A172 (cell line): ENCODE results near the gene PATJ. TPM values are rescaled to one million over a fixed set of nuclear protein-coding genes. Genes with fewer than 3 reads are reported as not detected.
"Not testable (repeated sequence)": the region's sequence is repeated elsewhere in the genome, so short reads cannot be mapped to it uniquely, and the experiment has no call there.

ENCODE experiments used
- DNase-seq: peaks from one replicate; pipeline ENCODE4 v3.0.0-alpha.2; 2015; ENCODE audit warnings: low spot score
- total RNA-seq: library from RNA; depleted of rRNA; stranded (reverse); fragments of >200 nt; shearing (Covaris generic); gene quantifications from 2 replicates; pipeline ENCODE4 v1.2.3, GENCODE V29; 2014

Gene PATJ
- total RNA-seq, 1 experiment from 2014 or later: 11.8 TPM

DNA sequence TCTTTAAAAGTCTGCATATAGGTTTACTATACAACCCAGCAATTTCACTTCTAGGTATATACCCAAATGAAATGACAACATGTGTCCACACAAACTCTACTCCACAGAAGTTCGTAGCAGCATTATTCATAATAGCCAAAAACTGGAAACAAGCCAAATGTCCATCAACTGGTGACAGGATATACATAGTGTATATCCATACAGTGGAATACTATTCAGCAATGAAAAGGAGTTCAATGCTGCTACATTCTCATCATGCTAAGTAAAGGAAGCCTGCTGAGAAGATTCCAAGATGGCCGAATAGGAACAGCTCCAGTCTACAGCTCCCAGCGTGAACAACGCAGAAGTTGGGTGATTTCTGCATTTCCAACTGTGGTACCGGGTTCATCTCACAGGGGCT is 200.6 kb downstream of the PATJ start:
- no peak for DNase-seq

DNA sequence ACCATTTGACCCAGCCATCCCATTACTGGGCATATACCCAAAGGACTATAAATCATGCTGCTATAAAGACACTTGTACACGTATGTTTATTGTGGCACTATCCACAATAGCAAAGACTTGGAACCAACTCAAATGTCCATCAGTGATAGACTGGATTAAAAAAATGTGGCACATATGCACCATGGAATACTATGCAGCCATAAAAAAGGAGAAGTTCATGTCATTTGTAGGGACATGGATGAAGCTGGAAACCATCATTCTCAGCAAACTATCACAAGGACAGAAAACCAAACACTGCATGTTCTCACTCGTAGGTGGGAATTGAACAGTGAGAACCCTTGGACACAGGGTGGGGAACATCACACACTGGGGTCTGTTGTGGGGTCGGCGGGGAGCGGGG is 206.4 kb downstream of the PATJ start:
- not testable (repeated sequence) for DNase-seq

DNA sequence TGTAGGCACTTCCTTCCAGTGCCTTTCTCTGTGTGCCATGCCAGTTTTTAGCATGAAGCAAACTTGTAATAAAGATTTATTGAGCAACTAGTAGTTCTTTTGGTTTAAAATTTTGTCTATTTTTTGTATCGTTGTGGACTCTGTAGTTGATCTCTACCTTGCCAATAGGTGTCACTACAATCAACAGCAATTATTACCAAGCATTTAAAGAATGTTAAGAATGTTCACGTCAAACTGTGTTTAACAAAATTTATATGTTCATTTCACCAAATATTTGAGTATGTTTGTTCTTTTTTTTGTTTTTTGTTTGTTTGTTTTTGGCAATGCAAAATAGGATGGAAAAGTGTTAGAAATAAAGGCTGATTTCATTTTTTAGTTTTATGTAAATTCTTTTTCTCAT is 208.1 kb downstream of the PATJ start:
- DNase-seq: peak; percentile 30

DNA sequence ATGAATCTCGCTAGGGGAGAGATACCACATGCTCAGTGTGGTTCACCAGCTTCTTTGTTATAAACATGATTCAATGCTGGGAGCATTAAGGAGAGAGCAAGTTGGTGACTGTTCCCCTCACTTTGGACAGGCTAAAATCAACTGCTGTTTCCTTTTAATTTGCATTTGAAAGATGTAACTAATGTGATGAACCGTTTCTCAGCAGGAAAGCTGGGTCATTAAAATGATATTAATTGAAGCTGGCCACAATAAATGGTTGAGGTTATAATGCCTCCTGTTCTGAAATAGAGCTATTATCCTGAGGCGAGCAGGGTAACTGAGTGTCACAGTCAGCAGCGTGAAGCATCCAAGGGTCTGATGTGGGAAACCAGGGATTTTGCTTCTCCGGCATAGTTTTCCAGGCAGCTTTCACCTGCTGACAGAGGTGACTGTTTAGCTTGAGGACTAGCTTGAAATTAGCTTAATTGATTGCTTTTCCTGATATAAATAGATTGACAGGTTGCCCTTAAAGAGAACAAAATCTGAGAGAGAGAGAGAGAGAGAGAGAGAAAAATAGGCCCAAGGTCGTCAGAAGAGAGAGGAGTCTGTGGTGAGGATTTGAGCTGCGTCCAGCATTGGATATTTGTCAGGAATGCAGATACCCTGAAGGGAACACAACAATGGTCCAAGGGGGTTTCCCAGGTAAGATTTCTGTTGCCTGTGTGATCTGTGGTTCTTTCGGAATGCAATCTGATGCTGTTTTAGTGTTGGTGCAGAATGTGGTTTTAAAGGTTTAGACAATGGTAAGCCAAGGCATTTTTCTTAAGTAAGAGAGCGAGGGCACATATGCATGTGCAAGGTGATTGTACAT is 209.7 kb downstream of the PATJ start:
- DNase-seq: peak; percentile 76

DNA sequence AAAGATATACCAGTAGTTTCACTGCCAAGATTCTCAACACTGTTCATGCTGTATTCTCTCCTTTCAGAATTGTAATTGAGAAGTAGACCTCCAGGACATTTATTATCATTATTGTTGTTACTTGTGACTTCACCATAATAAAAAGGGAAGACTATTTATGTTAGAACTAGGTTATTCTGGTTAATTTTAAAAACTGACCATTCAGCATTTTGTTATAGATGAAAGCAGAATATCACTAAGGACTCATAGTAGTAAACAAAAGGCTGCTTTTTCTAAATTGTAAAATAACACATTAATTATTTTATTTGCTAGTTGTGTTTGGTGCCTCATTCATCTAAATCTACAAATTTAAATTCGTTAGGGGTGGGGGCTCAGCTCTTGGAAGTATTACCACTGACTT is 210.4 kb downstream of the PATJ start:
- no peak for DNase-seq

DNA sequence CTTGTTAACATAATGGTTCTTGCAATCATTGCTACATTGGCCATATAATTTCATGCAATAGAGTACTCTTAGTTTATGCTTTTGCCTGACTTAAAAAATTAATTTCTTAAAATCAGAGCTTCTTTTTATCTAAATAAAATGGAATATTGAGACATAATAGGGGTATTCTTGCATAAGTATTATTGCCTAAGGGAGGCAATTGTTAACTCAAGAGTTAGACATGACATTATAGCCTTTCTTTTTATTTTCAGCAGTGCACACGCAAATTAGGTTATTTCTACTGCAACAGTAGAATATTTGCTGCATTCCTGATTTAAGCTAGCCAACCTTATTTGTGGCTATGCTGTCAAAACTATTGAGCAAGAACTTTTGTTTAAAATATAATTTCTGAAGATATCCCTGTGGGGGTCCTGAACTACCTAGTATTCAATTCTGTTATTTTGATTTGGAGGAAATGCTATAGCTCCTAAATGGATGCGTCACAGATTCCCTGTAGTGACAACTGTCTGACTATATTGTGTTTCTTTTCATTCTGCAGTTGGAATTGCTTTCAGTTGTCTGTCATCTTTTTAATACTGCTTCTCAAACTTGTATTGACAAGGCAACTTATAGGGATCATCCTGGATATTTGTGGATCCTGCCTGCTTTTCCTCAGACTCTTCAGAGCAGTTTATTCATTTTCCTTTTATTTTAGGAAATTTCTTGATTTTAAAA is 211.0 kb downstream of the PATJ start:
- DNase-seq: no peak

DNA sequence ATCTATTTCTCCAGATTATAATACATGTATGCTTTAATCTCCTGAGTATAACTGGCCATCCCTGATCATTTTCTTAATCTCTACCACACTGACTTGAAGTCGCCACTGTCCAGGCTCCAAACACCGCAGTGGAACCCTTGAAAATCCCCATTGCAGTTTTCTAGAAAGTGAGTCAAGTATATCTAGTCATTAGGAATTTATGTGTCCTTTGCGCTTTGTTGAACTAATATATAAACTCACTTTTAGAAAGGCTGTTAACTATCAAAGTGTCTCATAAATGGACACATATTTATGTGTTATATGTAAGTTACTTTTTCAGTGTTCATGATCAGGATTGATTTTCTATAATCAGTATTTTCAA is 211.5 kb downstream of the PATJ start:
- no peak for DNase-seq

DNA sequence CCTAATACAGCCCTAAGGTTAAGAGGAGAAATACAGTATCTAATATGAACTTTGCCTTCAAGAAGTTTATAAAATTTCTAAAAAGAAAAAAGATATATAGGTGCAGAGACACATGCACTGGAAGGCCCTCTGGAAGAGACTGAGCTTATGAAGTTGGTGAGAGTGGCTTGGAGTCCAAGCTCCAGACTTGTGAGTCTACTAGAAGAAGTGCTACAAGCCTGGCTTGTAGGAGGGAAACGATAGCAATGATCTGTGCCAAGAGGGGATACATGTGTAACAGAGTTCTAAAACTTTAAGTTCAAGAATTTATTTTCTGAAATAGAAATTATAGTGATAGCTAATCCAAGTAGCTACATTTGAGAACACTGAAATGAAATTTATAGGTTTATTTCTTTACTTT is 213.0 kb downstream of the PATJ start:
- DNase-seq: no peak

DNA sequence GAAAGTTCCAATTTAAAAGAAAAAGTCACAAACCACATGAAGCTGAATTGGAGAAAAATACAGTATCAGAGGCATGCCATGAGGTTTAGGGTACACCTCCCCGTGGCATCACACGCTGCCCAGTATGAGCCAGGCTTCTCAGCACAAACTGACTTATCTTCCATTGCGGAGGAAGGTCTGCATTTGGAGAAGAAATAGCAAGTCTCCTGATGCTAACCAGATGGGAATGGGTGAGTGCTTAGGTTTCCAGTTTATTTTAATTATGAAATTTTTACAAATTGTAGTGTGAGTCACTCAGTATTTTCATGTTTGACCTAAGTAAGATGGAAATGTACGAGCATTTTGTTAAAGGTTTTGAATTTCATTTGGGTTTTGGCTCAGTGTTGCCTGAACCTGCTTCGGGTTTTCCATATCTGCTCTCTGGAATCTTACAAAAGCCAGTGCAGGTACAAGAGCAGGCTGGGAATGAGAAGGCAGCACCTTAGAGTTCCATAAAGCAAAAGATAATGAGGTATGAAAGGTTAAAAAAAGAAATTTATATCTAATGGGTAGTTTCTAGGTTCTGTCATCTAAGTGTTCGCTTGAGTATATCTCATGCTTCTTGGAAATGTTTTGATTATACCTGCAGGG is 213.9 kb downstream of the PATJ start:
- DNase-seq: no peak

DNA sequence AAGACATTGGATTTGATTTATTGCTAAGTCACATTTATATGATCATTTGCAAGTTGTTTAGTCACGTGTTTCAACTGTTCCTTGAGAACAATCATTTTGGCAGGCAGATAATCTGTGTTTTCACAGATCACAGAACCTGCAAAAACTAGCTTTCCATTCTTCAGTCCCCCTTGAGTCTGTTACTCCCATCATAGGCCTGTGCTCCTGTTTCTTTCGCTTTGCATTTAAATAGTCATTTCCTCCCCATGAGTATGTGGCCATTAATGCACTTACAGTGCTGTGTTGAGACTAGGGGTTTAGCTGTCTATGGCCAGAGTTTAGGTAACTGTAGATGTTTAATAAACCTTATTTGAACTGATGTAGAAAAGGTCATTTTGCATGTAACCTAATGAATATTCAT is 214.5 kb downstream of the PATJ start:
- no peak for DNase-seq

DNA sequence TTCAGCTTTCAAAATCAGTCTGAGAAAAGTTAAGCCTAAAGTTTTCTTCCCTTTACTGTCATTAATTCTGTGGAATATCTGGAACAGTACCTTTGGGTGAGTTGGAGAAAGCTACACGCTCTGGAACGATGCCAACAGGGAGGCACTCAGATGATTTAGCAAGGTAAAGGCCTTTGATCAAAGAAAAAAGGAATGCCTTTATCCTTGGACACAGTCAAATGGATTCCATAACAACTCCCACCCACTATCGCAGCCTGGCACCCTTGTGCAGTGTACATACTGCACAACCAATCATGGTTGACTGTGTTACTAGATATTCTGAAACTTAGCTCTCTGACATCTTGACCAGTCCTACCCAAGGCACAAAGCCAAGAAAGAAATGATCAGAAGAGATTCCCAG is 218.7 kb downstream of the PATJ start:
- no peak for DNase-seq

DNA sequence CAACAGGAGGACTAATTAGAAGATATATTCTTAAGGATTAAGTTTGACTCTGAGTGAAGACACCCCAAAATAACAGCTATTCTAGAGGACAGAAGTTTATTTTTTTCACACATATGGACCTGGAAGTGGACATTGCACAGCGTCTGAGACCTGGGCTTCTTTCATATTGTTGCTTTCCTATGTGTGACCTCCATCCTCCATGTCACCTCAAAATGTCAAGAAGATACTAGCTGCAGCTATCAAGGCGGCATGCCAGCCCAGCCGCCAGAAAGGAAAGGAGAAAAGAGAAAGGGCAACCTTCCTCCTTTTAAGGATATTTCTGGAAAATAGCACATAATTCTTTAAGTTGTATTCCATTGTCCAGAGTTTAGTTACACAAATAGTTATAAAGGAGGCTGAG is 220.4 kb downstream of the PATJ start:
- DNase-seq: no peak

DNA sequence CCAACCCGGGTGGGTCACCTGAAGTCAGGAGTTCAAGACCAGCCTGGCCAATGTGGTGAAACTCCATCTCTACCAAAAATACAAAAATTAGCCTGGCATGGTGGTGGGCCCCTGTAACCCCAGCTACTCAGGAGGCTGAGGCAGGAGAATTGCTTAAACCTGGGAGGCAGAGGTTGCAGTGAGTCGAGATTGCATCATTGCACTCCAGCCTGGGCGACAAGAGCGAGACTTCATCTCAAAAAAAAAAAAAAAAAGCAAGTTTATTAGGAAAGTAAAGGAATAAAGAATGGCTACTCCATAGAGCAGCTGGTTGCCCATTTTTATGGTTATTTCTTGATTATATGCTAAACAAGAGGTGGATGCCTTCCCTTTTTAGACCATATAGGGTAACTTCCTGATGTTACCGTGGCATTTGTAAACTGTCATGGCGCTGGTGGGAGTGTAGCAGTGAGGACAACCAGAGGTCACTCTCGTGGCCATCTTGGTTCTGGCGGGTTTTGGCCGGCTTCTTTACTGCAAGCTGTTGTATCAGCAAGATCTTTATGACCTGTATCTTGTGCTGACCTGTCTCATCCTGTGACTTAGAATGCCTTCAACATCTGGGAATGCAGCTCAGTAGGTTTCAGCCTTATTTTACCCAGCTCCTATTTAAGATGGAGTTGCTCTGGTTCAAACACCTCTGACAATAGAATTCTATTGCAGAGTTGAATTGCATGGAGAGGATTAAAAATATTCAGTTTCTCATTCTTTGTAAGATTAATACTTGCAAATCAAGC is 224.4 kb downstream of the PATJ start:
- not testable (repeated sequence) for DNase-seq

DNA sequence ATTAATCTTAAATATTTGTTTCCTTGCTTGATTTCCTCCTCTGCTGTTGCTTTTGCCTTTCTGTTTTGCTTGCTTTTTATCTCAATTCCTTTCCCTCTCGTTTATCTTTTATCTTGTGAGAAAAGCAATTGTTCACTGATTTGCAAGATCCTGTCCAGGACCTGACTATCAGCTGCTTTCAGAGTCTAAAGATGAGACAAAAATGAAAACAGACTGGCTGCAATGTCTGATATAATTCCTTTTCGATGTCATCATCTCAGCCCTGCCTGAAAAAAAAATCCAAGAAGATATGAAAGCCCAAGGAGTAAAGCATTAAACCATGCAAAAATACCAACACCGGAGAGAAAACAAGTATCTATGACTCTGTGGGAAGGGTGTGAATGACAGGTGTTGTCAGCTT is 225.5 kb downstream of the PATJ start:
- DNase-seq: no peak

DNA sequence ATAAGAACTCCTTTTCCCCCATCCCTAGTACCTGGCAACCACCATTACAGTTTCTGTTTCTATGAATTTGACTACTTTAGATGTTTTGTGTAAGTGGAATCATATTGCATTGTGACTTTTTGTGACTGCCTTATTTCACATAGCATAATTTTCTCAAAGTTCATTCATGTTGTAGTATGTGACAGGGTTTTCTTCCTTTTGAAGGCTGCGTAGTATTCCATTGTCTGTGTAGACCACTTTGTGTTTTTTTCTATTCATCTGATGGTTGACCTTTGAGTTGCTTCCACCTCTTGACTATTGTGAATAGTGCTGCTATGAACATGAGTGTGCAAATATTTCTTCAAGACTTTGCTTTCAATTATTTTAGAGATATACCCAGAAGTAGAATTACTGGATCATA is 226.6 kb downstream of the PATJ start:
- DNase-seq: no peak

DNA sequence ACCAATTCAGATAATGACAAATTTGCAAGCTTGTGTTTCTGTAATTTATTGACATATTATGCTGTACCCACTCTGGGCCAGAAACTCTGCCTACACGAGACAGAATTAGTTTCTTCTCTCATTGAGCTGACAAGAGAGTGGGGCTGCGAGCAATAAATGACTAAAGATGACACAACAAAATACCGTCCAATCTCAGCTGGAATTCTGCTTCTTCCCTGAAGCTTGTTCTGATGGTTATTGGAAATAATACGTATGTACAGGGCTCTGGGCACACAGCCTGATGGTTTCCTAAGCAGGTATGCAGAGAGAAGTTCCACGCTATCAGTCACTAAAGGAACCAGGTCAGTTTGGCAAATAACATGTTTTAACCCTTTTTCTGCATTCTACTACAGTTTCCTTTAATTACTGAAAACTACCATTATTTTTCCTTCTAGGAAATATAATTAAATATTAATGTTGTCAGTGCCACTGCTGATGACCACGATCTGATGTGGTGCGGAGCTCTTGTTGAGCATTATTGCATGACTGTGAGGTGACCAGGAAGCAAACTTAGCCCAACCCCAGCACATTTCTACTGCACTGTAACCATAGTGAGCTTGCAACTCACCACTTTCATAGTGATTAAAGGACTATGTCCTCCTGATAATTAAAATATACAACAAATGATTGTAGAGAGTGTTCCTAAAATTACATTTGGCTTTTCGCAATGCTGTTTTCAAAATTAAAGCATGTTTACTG is 231.0 kb downstream of the PATJ start:
- DNase-seq: no peak

DNA sequence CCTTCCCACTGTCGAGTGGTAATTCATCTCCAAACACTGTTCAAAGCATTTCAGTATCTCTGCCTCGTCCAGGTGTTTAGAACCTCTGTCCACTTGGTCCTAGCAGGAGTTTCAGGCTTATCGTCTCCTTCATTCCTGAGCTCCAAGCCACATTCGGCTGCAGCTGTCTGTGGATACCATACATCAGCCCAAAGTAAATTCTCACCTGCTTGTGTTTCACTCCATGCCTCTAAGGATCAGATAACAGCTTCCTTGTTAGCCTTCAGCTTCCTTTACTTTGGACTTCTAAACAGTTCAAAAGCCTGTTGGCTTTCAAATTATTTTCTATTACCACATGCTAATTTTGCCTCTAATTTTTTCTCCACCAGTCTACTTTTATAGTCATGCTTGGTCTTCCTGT is 233.4 kb downstream of the PATJ start:
- DNase-seq: no peak

DNA sequence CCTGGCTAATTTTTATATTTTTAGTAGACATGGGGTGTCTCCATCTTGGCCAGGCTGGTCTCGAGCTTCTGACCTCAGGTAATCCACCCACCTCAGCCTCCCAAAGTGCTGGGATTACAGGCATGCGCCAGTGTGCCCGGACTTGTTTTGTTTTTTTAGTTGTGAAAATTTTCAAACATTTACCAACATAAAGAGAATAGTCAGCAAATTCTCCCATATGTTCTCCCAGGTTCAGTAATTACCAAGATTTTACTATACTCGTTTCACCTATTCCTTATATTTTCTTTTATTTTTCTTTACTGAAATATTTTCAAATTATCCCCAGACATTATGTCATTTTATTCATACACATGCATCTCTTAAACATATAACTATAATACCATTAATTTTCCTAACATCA is 234.3 kb downstream of the PATJ start:
- no peak for DNase-seq

DNA sequence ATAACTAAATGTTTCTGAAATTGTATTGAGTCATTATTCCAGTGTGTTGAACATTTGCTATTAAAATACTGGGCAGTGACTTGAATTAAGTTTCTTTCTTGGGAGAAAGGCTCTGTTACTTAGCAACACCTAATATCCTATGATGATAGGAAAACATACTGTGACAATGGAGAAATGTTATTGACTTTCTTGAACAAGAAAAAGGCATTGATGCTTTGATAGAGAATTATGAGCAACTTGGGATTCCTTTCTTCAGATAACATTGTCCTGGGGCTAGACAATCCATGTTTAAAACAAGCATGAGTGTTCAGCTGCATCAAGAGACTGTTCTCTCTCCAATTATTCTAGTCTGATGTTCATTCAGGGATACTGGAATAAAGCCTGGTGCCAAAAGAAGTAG is 236.5 kb downstream of the PATJ start:
- DNase-seq: no peak

DNA sequence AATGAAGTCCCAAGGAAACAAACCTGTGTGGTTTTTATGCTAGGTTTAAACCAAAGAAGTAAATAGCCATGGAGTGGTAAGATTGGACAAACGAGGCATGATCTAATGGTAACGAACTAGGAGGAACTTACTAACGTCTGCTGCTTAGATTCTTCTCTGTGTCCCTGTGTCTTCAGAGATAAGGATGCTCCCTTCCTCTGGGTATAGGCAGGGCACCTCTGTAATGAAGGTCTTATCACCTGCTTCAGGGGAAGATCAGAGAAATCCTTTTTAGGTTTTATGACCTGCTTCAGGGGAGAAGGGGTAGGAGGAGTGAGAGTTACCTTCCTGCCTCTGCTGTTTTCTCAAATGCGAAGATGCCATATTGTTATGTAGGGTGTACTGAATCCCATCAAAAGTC is 237.4 kb downstream of the PATJ start:
- no peak for DNase-seq

DNA sequence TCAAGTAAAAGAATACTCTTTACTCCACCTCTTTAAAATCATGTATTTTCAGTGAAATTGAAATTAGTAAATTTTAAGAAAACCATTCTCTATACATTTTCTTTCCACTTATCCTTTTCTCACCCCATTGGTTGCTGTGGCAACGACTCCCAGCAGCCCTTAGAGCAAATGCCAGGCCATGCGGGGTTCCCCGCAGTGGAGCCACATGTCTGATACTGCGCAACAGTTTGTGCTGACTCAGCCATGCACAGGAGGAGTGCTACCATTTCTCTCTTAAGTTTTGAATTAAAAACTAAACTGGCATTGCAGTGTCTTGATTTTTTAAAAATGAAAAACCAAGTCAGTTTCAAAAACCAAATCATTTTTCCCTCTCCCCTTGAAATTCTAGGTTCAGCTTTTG is 238.3 kb downstream of the PATJ start:
- peak; percentile 2 for DNase-seq
